ENCODE measurements around the gene BLZF1.

BLZF1 gene

GRCh38 chr1:169346036-169346589 is 21.9 kb upstream of the BLZF1 start:
- TF ChIP-seq EZH2 (IDR thresholded peaks at IDR 0.05; ENCODE audit: borderline replicate concordance, low read length) (no peak), CTCF (IDR thresholded peaks at IDR 0.05; ENCODE audit: low read length) (no peak)
- no peak overlapping the region for H3K4me3 ChIP-seq (ENCODE audit: low read depth, low read length, poor library complexity, severe bottlenecking)
- no peaks in the 10 kb centered on the region for H3K9me3 ChIP-seq (ENCODE audit: low read length)
- H3K4me2 ChIP-seq (ENCODE audit: low read length), result no peak overlapping the region
- H3K9ac ChIP-seq (ENCODE audit: low read length), result no peak overlapping the region
- H3K4me1 ChIP-seq (ENCODE audit: insufficient read depth, low read length, severe bottlenecking), result no peaks in the 10 kb centered on the region
- no peaks in the 10 kb centered on the region for H3F3A ChIP-seq (ENCODE audit: insufficient read depth, low read length)
- H2AFZ ChIP-seq (ENCODE audit: low read length), result no peak overlapping the region
- no peak overlapping the region for H3K27ac ChIP-seq (ENCODE audit: low read depth, low read length, poor library complexity, severe bottlenecking)
- no peaks in the 10 kb centered on the region for H4K20me1 ChIP-seq (ENCODE audit: insufficient read depth, low read length)
- H3K27me3 ChIP-seq (ENCODE audit: insufficient read depth, low read length), result no peaks in the 10 kb centered on the region
- no peaks in the 10 kb centered on the region for H3K36me3 ChIP-seq (ENCODE audit: insufficient read depth, low read length)
- H3K9me2 ChIP-seq (ENCODE audit: low read depth, low read length), result no peaks in the 10 kb centered on the region
- H3K79me2 ChIP-seq (ENCODE audit: insufficient read depth, low read length), result no peaks in the 10 kb centered on the region

- H3K4me1 ChIP-seq (ENCODE audit: insufficient read depth, low read length, severe bottlenecking), result no peaks in the 10 kb centered on the region
- H2AFZ ChIP-seq (ENCODE audit: low read length), result no peak overlapping the region
- no peaks in the 10 kb centered on the region for H3K9me3 ChIP-seq (ENCODE audit: low read length)
- H3K79me2 ChIP-seq (ENCODE audit: insufficient read depth, low read length), result no peaks in the 10 kb centered on the region
- H3K9ac ChIP-seq (ENCODE audit: low read length), result no peak overlapping the region
- no peaks in the 10 kb centered on the region for H3F3A ChIP-seq (ENCODE audit: insufficient read depth, low read length)
- no peak overlapping the region for H3K4me2 ChIP-seq (ENCODE audit: low read length)
- no peaks in the 10 kb centered on the region for H4K20me1 ChIP-seq (ENCODE audit: insufficient read depth, low read length)
- no peaks in the 10 kb centered on the region for H3K27me3 ChIP-seq (ENCODE audit: insufficient read depth, low read length)
- H3K36me3 ChIP-seq (ENCODE audit: insufficient read depth, low read length), result no peaks in the 10 kb centered on the region
- H3K9me2 ChIP-seq (ENCODE audit: low read depth, low read length), result no peaks in the 10 kb centered on the region
- H3K4me3 ChIP-seq (ENCODE audit: low read depth, low read length, poor library complexity, severe bottlenecking), result no peak overlapping the region
- TF ChIP-seq CTCF (IDR thresholded peaks at IDR 0.05; ENCODE audit: low read length), result no peak
- TF ChIP-seq EZH2 (IDR thresholded peaks at IDR 0.05; ENCODE audit: borderline replicate concordance, low read length), result no peak
- no peak overlapping the region for H3K27ac ChIP-seq (ENCODE audit: low read depth, low read length, poor library complexity, severe bottlenecking)
Observed at GRCh38 chr1:169347688-169348382, 20.2 kb upstream of the BLZF1 start.

GRCh38 chr1:169348383-169349036 is 19.5 kb upstream of the BLZF1 start:
- TF ChIP-seq CTCF (IDR thresholded peaks at IDR 0.05; ENCODE audit: low read length), result peak; percentile 86
- TF ChIP-seq EZH2 (IDR thresholded peaks at IDR 0.05; ENCODE audit: borderline replicate concordance, low read length), result no peak
- Histone ChIP-seq H3K79me2 (ENCODE audit: insufficient read depth, low read length) (no peaks in the 10 kb centered on the region), H4K20me1 (ENCODE audit: insufficient read depth, low read length) (no peaks in the 10 kb centered on the region), H3K36me3 (ENCODE audit: insufficient read depth, low read length) (no peaks in the 10 kb centered on the region), H3K27ac (ENCODE audit: low read depth, low read length, poor library complexity, severe bottlenecking) (no peak overlapping the region), H3F3A (ENCODE audit: insufficient read depth, low read length) (no peaks in the 10 kb centered on the region), H3K27me3 (ENCODE audit: insufficient read depth, low read length) (no peaks in the 10 kb centered on the region), H2AFZ (ENCODE audit: low read length) (no peak overlapping the region), H3K4me1 (ENCODE audit: insufficient read depth, low read length, severe bottlenecking) (no peaks in the 10 kb centered on the region), H3K9ac (ENCODE audit: low read length) (no peak overlapping the region), H3K9me2 (ENCODE audit: low read depth, low read length) (no peaks in the 10 kb centered on the region), H3K4me3 (ENCODE audit: low read depth, low read length, poor library complexity, severe bottlenecking) (no peak overlapping the region), H3K4me2 (ENCODE audit: low read length) (no peak overlapping the region), H3K9me3 (ENCODE audit: low read length) (no peaks in the 10 kb centered on the region)
